ENCODE measurements around the gene SP6. TPM values are rescaled to one million over a fixed set of nuclear protein-coding genes. Genes with fewer than 3 reads are reported as not detected.

Gene SP6
- total RNA-seq, 1 experiment from 2014 or later = 10.8 TPM

DNA sequence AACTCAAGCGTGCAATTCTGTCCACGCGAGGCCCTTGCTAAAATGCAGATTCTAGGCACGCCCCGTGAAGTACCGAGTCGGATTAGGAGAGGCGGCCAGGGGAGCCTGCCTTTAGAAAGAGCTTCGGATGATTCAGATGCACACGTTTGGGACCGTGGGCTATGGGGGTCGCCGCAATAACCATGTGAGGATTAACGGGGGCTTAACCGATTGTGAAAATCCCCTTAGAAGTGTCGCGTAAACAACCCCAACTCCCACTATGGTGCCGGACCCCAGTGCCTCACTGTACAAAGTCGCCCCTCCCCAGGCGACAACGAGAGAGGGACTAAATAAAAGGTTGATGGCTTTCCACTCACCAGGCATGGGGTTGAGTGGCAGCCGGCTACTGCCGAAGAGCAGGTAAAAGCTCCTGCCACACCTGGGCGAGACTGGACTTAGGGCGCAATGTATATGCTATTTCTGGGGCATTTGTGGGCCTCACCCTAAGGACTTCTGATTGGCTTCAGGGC is 44.4 kb upstream of the SP6 start:
- intact Hi-C loops (cut with micrococcal nuclease) = loop anchor here (1.0 to 10.0 kb wide), 2 partner anchors 123 to 241 kb away; no protein-coding TSS in a partner anchor
- H3K79me2 ChIP-seq (ENCODE audit: insufficient read depth, low read length) = peaks cover 19% of the 10 kb centered on the region
- H3K9me3 ChIP-seq (ENCODE audit: control insufficient read depth in 1 of 2, insufficient read depth in 1 of 2, low read depth in 1 of 2, low read length in 2 of 2) = no peaks in the 10 kb centered on the region
- no peaks in the 10 kb centered on the region for H4K20me1 ChIP-seq (ENCODE audit: insufficient read depth)
- ChIA-PET CTCF (interaction anchor here (1.0 to 8.7 kb wide), 9 partner anchors 46 to 125 kb away, joined by 3 to 393 read pairs (median 5); partner anchors contain the start of genes CDK5RAP3, OSBPL7, PNPO and SCRN2), RAD21 (ENCODE audit: low non-redundant PET in 1 of 2, low total read pairs in 2 of 2, uncharacterized antibody in 2 of 2, unreplicated experiment in 2 of 2) (interaction anchor here (0.7 to 2.3 kb wide), 7 partner anchors 51 to 123 kb away, joined by 3 to 9 read pairs (median 3); partner anchors contain the start of genes CDK5RAP3 (in 1 of the 2) and SCRN2 (in 1 of the 2)), POLR2A (interaction anchor here (0.6 to 2.4 kb wide), 30 partner anchors 9 to 122 kb away, joined by 3 to 28 read pairs (median 6); partner anchors contain the start of genes CDK5RAP3, LRRC46, MRPL10 and OSBPL7)
- H3K4me2 ChIP-seq (ENCODE audit: low read length) = peak overlapping the region; percentile 86
- H3K9ac ChIP-seq (ENCODE audit: low read length) = peak overlapping the region; percentile 81
- H3K27me3 ChIP-seq (ENCODE audit: insufficient read depth, low read length) = no peaks in the 10 kb centered on the region
- ATAC-seq (no peak), DNase-seq (ENCODE audit: low read depth, low spot score) (no peak)
- peak overlapping the region; percentile 58 for H3K27ac ChIP-seq (ENCODE audit: low read depth, low read length)
- BruUV-seq (replicated peaks) = TSS peak; percentile 79
- peaks cover 4 to 28% of the 10 kb centered on the region in 2 experiments; a peak in 3 of 4 replicates for H3K4me1 ChIP-seq (ENCODE audit: control insufficient read depth in 1 of 2, insufficient read depth in 2 of 2, low read length in 2 of 2)
- peak overlapping the region; percentile 81 to 84 for H3K4me3 ChIP-seq (replicated peaks in 1 of 2; ENCODE audit: low read depth in 1 of 2, low read length in 2 of 2)
- no peak for TF ChIP-seq CBX3 (IDR thresholded peaks at IDR 0.05; ENCODE audit: low read depth)
- no peak for TF ChIP-seq JUND (IDR thresholded peaks at IDR 0.05)
- peak; percentile 54; the same call in 1 of the 2 replicates for TF ChIP-seq SIN3A (IDR thresholded peaks at IDR 0.05; ENCODE audit: low read depth)
- peak; percentile 82 for TF ChIP-seq YY1 (IDR thresholded peaks at IDR 0.05; ENCODE audit: extremely low read depth, insufficient replicate concordance, low read depth, low read length)
- no peak for TF ChIP-seq ELF1 (IDR thresholded peaks at IDR 0.05; ENCODE audit: borderline replicate concordance, low read depth)
- TF ChIP-seq POLR2AphosphoS5 (IDR thresholded peaks at IDR 0.05; ENCODE audit: low read depth, low read length) = peak; percentile 100
- TF ChIP-seq POLR2A (IDR thresholded peaks at IDR 0.05; ENCODE audit: borderline replicate concordance, extremely low read depth, insufficient read depth, insufficient read length) = peak; percentile 97
- no peak for TF ChIP-seq ZFX (IDR thresholded peaks at IDR 0.05)
- H3K36me3 ChIP-seq (ENCODE audit: control insufficient read depth in 1 of 2, insufficient read depth in 2 of 2, low read length in 2 of 2) = peaks cover 0 to 7% of the 10 kb centered on the region in 2 experiments; a peak in 1 of 4 replicates
- H3K9me2 ChIP-seq (ENCODE audit: insufficient read depth) = no peaks in the 10 kb centered on the region
- H2AFZ ChIP-seq (ENCODE audit: low read depth, low read length, poor library complexity, severe bottlenecking) = no peak overlapping the region

Data from HCT116 (cell line).